CD14-positive monocyte (primary cell): ENCODE results near the gene LIPI. TPM values are rescaled to one million over a fixed set of nuclear protein-coding genes. Genes with fewer than 3 reads are reported as not detected.

Experiments used
- DNase-seq, 3 donors: peaks; one replicate each; pipeline ENCODE4 v3.0.0-alpha.2; 2011 to 2022
- H2AFZ ChIP-seq: 2 replicates; pipeline ENCODE4 v1.6.0; 2012; ENCODE audit warnings: mild to moderate bottlenecking, low read depth, low read length, inconsistent platforms; ENCODE audit not compliant: insufficient read depth, poor library complexity, severe bottlenecking
- H3K27ac ChIP-seq, 2 donors: 1 replicate in 1 of 2; 2 replicates in 1 of 2; pipeline ENCODE4 v1.5.1; 2012 to 2013; ENCODE audit warnings: low read length in 2 of 2, control low read depth in 1 of 2, inconsistent platforms in 1 of 2, low read depth in 1 of 2, mild to moderate bottlenecking in 1 of 2
- H3K27me3 ChIP-seq, 2 donors: one replicate each; pipeline versions ENCODE4 v1.6.0 to v1.6.1; 2011 to 2013; ENCODE audit warnings: low read length in 2 of 2; ENCODE audit not compliant: control insufficient read depth in 2 of 2, insufficient read depth in 2 of 2
- H3K36me3 ChIP-seq, 2 donors: replicated peaks in 1 of 2; 1 replicate in 1 of 2; 2 replicates in 1 of 2; pipeline versions ENCODE4 v1.5.1 to v1.6.1; 2012 to 2013; ENCODE audit warnings: low read length in 2 of 2, control low read depth in 1 of 2, inconsistent platforms in 1 of 2, mild to moderate bottlenecking in 1 of 2; ENCODE audit not compliant: insufficient read depth in 2 of 2, control insufficient read depth in 1 of 2
- H3K4me1 ChIP-seq, 2 donors: 1 replicate in 1 of 2; 2 replicates in 1 of 2; pipeline versions ENCODE4 v1.5.1 to v1.6.1; 2012 to 2013; ENCODE audit warnings: low read length in 2 of 2, control low read depth in 1 of 2, inconsistent platforms in 1 of 2, mild to moderate bottlenecking in 1 of 2, moderate library complexity in 1 of 2; ENCODE audit not compliant: insufficient read depth in 2 of 2, control insufficient read depth in 1 of 2
- H3K4me2 ChIP-seq: replicated peaks from 2 replicates; pipeline ENCODE3; 2012; ENCODE audit warnings: low read length, moderate library complexity, mild to moderate bottlenecking; ENCODE audit not compliant: poor library complexity, severe bottlenecking; ENCODE audit errors: extremely low read depth
- H3K4me3 ChIP-seq, 3 experiments: fragments of 200-600 bp in 1 of 3; sonication (generic) in 1 of 3; replicated peaks in 1 of 3; 1 replicate in 2 of 3; 2 replicates in 1 of 3; pipeline ENCODE4 v1.5.1; 2011 to 2013; ENCODE audit warnings: low read length in 3 of 3, mild to moderate bottlenecking in 3 of 3, control low read depth in 2 of 3, low read depth in 2 of 3, inconsistent platforms in 1 of 3, moderate library complexity in 1 of 3
- H3K79me2 ChIP-seq: 2 replicates; pipeline ENCODE4 v1.6.0; 2012; ENCODE audit warnings: mild to moderate bottlenecking, control low read depth, inconsistent platforms, low read length, moderate library complexity; ENCODE audit not compliant: insufficient read depth
- H3K9ac ChIP-seq: 2 replicates; pipeline ENCODE4 v1.6.0; 2017; ENCODE audit warnings: low read length, mild to moderate bottlenecking; ENCODE audit not compliant: insufficient read depth, poor library complexity, severe bottlenecking
- H3K9me3 ChIP-seq, 2 donors: replicated peaks in 1 of 2; 1 replicate in 1 of 2; 2 replicates in 1 of 2; pipeline versions ENCODE4 v1.5.1 to v1.6.1; 2012 to 2013; ENCODE audit warnings: low read length in 2 of 2, control low read depth in 1 of 2; ENCODE audit not compliant: control insufficient read depth in 1 of 2, insufficient read depth in 1 of 2
- H4K20me1 ChIP-seq: 2 replicates; pipeline ENCODE4 v1.6.0; 2012; ENCODE audit warnings: mild to moderate bottlenecking, low read length, control low read depth, moderate library complexity; ENCODE audit not compliant: insufficient read depth
- H3K27ac Mint-ChIP-seq, 7 donors: one replicate each; pipeline ENCODE4 v1.8.0; 2020; ENCODE audit warnings: mild to moderate bottlenecking in 7 of 7, mixed read lengths in 7 of 7, moderate library complexity in 6 of 7, inconsistent platforms in 2 of 7
- H3K27me3 Mint-ChIP-seq, 3 donors: one replicate each; pipeline ENCODE4 v1.8.0; 2021 to 2022; ENCODE audit warnings: low read depth in 3 of 3, mild to moderate bottlenecking in 3 of 3, mixed read lengths in 3 of 3, moderate library complexity in 3 of 3, inconsistent platforms in 1 of 3
- H3K36me3 Mint-ChIP-seq, 2 donors: one replicate each; pipeline ENCODE4 v1.8.0; 2020; ENCODE audit warnings: mixed read lengths in 2 of 2, inconsistent platforms in 1 of 2, mild to moderate bottlenecking in 1 of 2
- H3K4me1 Mint-ChIP-seq: one replicate; pipeline ENCODE4 v1.8.0; 2020; ENCODE audit warnings: mild to moderate bottlenecking, mixed read lengths
- H3K4me3 Mint-ChIP-seq, 2 donors: one replicate each; pipeline ENCODE4 v1.8.0; 2020; ENCODE audit warnings: mild to moderate bottlenecking in 2 of 2, mixed read lengths in 2 of 2, moderate library complexity in 1 of 2
- H3K9me3 Mint-ChIP-seq, 7 donors: one replicate each; pipeline ENCODE4 v1.8.0; 2020 to 2022; ENCODE audit warnings: mixed read lengths in 7 of 7, mild to moderate bottlenecking in 6 of 7, moderate library complexity in 6 of 7, inconsistent platforms in 2 of 7
- CTCF ChIP-seq: fragments of 200-600 bp; IDR thresholded peaks from one replicate; pipeline ENCODE4 v1.8.0; 2022; ENCODE audit warnings: antibody characterized with exemption, mild to moderate bottlenecking
- WGBS: methylation state at CpG from one replicate; pipeline ENCODE4 v1.1.5; 2013; ENCODE audit warnings: missing lambda C conversion rate; ENCODE audit not compliant: insufficient coverage; 5-methylcytosine and 5-hydroxymethylcytosine counted together
- intact Hi-C, 2 donors: fragments of 100-400 bp; cut with micrococcal nuclease; formaldehyde crosslinking; loops; one replicate each; pipeline versions ENCODE4 v1.15.0 to v1.15.1; 2023
- polyA plus RNA-seq, 3 donors: library from polyadenylated mRNA; depleted of rRNA in 1 of 3; unstranded in 2 of 3; stranded (reverse) in 1 of 3; fragments of 300-500 nt in 2 of 3; fragments of >200 nt in 1 of 3; fragmentation: Illumina TruSeq in 2 of 3; gene quantifications; 1 replicate in 2 of 3; 2 replicates in 1 of 3; pipeline ENCODE4 v1.2.3, GENCODE V29; 2012 to 2021

Gene LIPI
- polyA plus RNA-seq, 3 donors = not detected

- Histone ChIP-seq H3K27me3 (no peaks in the 10 kb centered on the region), H3K4me2 (no peak overlapping the region), H3K4me3 (no peak overlapping the region), H4K20me1 (no peaks in the 10 kb centered on the region), H3K36me3 (no peaks in the 10 kb centered on the region), H2AFZ (no peak overlapping the region), H3K9me3 (peaks cover 14 to 17% of the 10 kb centered on the region in 2 donors), H3K4me1 (no peaks in the 10 kb centered on the region), H3K27ac (no peak overlapping the region), H3K9ac (no peak overlapping the region), H3K79me2 (no peaks in the 10 kb centered on the region)
- TF ChIP-seq CTCF = no peak
- DNase-seq = no peak
- peaks cover 18 to 25% (median 22%) of the 10 kb centered on the region in 7 donors for H3K9me3 Mint-ChIP-seq
- no peak overlapping the region for H3K27ac Mint-ChIP-seq
- no peak overlapping the region for H3K4me3 Mint-ChIP-seq
- H3K27me3 Mint-ChIP-seq = no peaks in the 10 kb centered on the region
- 91% methylated on average over 1 of the region's 1 CpG for WGBS
- no peaks in the 10 kb centered on the region for H3K4me1 Mint-ChIP-seq
- intact Hi-C loops = no loop called here
- H3K36me3 Mint-ChIP-seq = no peaks in the 10 kb centered on the region
Observed at GRCh38 chr21:14229399-14229798, 18.6 kb upstream of the LIPI start.

- peaks cover 0 to 3% (median 1%) of the 10 kb centered on the region in 7 donors for H3K9me3 Mint-ChIP-seq
- Histone ChIP-seq H3K4me1 (peaks cover 0 to 3% of the 10 kb centered on the region in 2 donors), H3K27me3 (no peaks in the 10 kb centered on the region), H4K20me1 (no peaks in the 10 kb centered on the region), H3K36me3 (no peaks in the 10 kb centered on the region), H3K9ac (no peak overlapping the region), H2AFZ (no peak overlapping the region), H3K9me3 (no peaks in the 10 kb centered on the region), H3K79me2 (no peaks in the 10 kb centered on the region), H3K27ac (no peak overlapping the region), H3K4me3 (no peak overlapping the region), H3K4me2 (no peak overlapping the region)
- TF ChIP-seq CTCF = no peak
- H3K4me1 Mint-ChIP-seq = peaks cover 7% of the 10 kb centered on the region
- H3K36me3 Mint-ChIP-seq = no peaks in the 10 kb centered on the region
- no peak overlapping the region for H3K27ac Mint-ChIP-seq
- intact Hi-C loops = no loop called here
- no peak for DNase-seq
- no CpG with 5 or more reads among the region's 1 CpG for WGBS
- no peak overlapping the region for H3K4me3 Mint-ChIP-seq
- peaks cover 0 to 2% (median 0%) of the 10 kb centered on the region in 3 donors for H3K27me3 Mint-ChIP-seq
Observed at GRCh38 chr21:14223365-14223764, 12.6 kb upstream of the LIPI start.
